Midbrain (tissue), 1 donor: ENCODE measurements around the gene PRTN3.
"Not testable (repeated sequence)": the region's sequence is repeated elsewhere in the genome, so short reads cannot be mapped to it uniquely, and the experiment has no call there.

Source experiments
- DNase-seq: peaks from one replicate; lab custom pipeline; 2025; lab: John Stamatoyannopoulos, UW

Gene PRTN3

DNA sequence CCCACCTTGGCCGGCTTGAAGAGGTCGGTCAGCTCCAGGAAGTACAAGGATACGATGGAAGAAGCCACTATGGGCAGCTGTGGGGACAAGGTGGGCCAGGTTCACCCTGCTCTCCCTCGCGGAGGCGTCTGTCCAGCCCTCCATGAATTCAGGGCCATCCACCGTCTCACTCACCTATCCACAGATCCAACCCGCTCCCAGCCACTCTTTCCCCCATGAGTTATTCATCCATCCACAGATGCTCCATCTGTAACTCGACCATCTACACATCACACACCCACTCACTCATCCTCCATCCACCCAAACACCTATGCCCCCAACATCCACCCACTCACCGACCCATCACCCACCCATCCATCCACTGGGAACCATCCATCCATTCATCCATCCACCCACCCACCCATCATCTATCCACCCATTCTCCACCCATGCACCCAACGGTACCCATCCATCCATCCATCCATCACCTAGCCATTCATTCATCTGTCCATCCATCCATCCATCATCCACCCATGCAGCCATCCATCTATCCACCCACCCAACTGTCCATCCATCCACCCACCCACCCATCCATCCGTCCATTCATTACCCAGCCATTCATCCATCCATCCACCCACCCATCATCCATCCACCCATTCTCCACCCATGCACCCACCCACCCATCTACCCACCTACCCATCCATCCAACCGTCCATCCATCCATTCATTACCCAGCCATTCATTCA, 24.9 kb upstream of the PRTN3 start:
- DNase-seq, result no peak

- DNase-seq, result no peak
Observed at GRCh38 chr19:816500-816857, 24.3 kb upstream of the PRTN3 start.

- not testable (repeated sequence) for DNase-seq
Observed at GRCh38 chr19:820212-820611, 20.6 kb upstream of the PRTN3 start.

DNA sequence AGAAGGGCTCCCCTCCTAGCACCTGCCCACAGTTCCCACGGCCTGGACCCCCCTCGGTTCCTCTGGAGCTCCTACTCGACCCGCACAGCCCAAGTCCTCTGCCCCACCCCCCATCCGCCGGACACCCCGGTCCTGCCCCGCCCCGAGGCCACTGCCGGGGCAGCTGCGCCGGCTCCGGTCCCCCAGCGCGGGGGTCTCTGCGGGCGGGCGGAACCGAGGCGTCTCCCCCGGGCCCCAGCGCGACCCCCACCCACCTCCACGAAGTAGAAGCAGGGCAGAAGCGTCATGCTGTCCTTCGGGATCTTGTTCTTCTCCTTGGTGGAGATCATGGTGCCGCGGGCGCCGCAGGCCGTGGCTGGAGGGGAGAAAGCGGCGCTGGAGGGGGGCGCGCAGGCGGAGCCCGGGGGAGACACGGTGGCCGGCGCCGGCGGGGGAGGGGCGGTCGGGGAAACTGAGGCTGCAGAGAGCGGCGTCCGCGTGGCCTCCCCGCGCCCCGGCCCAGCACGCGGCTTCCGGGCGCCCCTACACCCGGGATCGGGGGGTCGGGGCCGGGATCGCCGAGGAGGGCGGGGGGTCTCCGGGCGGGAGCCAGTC, 19.5 kb upstream of the PRTN3 start:
- DNase-seq, result no peak

- no peak for DNase-seq
Observed at GRCh38 chr19:821825-822503, 18.8 kb upstream of the PRTN3 start, which contains the start of gene PLPPR3. Gene PLPPR3, minus strand, starts transcription at chr19:821955. Its CDS starts 396 bp downstream, at chr19:821559.

- DNase-seq, result no peak
Observed at GRCh38 chr19:823565-824121, 17.2 kb upstream of the PRTN3 start.

DNA sequence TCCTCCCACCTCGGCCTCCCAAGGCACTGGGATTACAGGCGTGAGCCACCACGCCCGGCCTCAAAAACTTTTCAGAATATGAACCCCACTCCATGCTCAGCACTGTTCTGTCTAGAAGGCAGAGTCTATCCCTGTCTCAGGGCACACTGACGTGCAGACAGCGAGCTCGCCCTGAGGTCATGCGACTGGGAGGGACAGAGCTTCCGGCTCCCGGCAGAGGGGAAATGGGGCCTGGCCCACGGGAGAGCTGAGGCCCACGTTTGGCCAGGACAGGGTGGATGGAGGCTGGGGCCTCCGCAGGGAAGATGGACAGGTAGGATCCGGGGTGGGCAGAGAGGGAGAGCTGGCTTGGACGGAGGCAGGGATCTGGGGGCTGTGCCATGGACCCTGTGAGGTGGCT, 15.9 kb upstream of the PRTN3 start:
- DNase-seq, result no peak

- DNase-seq, result no peak
Observed at GRCh38 chr19:825897-826644, 14.7 kb upstream of the PRTN3 start.

DNA sequence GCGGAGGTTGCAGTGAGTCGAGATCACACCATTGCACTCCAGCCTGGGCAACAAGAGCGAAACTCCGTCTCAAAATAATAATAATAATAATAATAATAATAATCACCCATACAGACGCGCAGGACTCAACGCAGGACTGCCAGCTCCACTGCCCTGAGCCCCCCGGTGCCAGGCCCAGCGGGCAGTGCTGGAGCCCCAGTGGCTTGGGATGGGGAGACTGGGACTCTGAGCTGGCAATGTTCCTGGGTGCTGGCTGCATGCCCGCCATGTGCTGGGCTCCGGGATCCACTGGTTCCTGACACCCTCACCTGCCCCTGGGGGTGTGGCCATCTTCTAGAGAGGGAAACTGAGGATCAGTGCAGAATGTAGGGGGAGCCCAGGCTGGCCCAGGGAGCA, 13.5 kb upstream of the PRTN3 start:
- no peak for DNase-seq

DNA sequence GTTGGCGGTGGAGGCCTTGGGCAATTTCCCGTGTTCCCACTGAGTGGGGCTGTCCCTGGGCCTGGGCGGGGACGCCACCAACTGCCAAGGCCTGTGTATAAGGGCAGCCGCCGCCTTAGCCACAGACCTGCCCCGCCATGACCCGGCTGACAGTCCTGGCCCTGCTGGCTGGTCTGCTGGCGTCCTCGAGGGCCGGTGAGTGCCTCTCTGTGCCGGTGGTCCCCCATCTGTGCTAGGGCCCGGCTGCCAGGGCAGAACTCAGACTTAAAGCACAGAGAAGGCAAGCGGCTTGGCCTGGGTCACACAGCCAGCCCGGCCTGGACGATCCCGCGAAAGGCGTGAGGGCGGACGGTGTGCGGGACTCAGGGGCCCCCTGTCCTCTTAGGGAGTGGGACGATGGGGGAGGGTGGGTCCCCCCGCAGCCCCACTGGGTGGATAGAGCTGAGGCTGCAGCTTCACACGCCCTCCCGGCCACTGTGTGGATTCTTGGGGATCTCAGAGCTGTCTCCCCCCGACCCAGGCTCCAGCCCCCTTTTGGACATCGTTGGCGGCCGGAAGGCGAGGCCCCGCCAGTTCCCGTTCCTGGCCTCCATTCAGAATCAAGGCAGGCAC, 13.0 kb upstream of the PRTN3 start, which contains the start of gene AZU1:
TSS of gene AZU1 (plus strand) at position 128 of the 612 bp plus-strand sequence. CDS start at position 138, 10 bp downstream.
- DNase-seq, result no peak

- DNase-seq, result no peak
Observed at GRCh38 chr19:829129-829758, 11.6 kb upstream of the PRTN3 start.

DNA sequence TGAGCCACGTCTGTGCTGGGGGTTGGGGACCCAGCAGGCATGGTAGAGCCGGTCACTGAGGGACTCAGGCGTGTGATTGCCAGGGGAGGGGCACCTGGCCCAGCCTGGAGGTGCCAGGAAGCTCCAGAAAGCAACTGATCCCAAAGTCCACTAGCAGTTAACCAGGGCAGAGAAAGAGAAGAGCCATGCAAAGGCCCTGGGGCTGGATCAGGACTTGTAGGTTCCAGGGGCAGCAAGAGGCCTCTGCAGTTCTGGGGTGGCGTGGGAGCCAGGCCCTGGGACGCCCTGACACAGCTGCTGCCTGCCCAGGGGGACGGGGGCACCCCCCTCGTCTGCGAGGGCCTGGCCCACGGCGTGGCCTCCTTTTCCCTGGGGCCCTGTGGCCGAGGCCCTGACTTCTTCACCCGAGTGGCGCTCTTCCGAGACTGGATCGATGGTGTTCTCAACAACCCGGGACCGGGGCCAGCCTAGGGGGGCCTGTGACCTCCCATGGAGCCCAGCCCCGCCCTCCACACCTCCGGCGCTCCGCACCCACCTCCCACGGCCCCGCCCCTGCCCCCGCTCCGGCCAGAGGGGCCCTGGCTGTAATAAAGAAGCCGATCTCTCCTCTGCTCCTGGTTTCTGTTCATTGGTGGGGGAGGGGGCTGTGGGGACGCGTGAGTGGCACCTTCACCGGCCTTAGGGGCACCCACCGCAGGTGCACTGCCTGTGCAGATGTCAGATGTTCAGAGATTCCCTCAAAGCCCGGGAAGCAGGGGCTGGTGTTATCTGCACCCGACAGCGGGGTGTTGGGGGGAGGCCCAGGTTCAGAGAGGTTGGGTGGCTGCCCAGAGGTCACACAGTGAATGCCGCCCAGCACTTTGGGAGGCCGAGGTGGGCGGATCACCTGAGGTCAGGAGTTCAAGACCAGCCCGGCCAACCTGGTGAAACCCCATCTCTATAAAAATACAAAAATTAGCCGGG, 9.1 kb upstream of the PRTN3 start:
- DNase-seq, result no peak

DNA sequence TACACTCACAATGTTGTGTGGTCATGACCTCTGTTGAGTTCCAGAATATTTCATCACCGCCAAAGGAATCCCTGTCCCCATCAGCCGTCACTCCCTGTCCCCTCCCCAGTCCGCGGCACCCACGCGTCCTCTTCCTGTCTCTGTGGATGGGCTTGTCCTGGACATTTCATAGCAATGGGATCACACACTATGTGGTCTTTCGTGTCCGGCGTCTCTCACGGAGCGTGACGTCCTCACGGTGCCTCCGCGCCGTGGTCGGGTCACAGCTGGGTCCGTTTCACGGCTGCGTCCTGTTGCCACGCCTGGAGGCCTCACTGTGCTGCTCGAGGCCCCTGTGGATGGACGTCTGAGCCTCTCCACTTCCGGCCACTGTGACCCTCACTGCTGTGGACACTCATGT, 6.6 kb upstream of the PRTN3 start:
- no peak for DNase-seq

- DNase-seq, result no peak
Observed at GRCh38 chr19:835210-835810, 5.5 kb upstream of the PRTN3 start.

- not testable (repeated sequence) for DNase-seq
Observed at GRCh38 chr19:842802-843179, 2.0 kb downstream of the PRTN3 start.

DNA sequence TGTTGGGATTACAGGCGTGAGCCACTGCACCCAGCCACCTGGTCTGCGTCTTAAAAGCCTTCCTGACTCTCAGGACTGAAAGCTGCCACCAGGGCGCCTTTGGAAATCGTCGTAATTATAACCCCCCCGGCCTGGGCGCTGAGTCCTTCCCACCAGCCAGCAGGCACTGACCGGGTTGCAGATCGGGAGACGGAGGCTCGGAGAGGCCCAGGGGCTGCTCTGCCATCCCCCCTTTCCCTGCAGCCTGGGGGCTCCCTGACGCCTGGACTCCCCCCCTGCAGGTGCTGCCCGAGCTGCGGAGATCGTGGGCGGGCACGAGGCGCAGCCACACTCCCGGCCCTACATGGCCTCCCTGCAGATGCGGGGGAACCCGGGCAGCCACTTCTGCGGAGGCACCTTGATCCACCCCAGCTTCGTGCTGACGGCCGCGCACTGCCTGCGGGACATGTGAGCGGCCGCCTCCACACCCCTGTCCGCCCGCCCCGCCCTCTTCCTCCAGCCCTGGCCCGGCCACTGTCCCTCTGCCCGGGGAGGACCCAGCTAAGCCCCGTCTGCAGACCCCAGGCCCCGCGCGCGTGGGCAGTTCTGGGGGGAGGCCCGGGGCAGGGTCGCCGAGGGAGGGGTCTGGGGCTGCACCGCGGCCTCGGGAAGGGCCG, 2.5 kb downstream of the PRTN3 start:
- no peak for DNase-seq

DNA sequence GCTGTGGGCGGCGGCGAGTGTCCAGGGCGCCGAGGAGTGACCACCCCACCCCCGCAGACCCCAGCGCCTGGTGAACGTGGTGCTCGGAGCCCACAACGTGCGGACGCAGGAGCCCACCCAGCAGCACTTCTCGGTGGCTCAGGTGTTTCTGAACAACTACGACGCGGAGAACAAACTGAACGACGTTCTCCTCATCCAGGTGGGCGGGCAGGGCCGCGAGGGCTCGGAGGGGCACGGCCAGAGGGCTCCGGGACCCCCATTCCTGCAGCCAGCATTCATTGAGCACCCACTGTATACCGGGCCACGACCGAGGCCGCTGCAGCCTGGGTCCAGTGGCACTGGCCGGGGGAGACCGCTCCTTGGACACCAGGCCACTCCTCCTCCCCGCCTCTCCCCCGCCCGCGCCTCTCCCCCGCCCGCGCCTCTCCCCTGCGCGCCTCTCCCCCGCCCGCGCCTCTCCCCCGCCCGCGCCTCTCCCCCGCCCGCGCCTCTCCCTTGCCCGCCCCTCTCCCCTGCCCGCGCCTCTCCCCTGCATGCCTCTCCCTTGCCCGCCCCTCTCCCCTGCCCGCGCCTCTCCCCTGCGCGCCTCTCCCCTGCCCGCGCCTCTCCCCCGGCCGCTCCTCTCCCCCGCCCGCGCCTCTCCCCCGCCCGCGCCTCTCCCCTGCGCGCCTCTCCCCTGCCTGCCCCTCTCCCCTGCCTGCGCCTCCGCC, 3.2 kb downstream of the PRTN3 start:
- DNase-seq, result no peak

DNA sequence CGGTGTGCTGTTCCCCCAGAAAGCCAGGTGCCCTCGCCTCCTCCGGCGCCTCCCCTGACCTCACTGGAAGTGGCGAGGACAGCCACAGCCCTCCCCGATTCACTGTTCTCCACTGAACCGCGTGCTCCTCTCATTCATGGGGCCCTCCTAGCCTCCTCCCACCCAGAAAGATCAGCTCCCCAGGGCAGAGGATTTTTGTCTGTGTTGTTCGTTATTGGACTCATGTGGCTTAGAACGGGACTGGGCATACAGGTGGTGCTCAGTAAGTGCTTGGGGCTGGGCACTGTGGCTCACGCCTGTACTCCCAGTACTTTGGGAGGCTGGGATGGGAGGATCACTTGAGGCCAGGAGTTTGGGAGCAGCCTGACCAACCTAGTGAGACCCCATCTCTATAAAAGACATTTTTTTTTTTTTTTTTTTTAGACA, 3.8 kb downstream of the PRTN3 start:
- DNase-seq, result no peak
